Ovary (tissue), 3 donors: Measurements from ENCODE around the gene ENTR1.

ENCODE experiments used
- POLR2A ChIP-seq: fragments of 450-650 bp; IDR thresholded peaks from one replicate; pipeline ENCODE4 v1.6.1; 2017; ENCODE audit warnings: antibody characterized with exemption, mild to moderate bottlenecking, moderate library complexity
- TF ChIP-seq, protein P1 (sequence below), 3 donors: fragments of 450-650 bp in 2 of 3; fragments of 200-600 bp in 1 of 3; IDR thresholded peaks; one replicate each; pipeline versions ENCODE4 v1.5.1 to v1.8.0; 2016 to 2022; ENCODE audit warnings: antibody characterized with exemption in 3 of 3, mild to moderate bottlenecking in 1 of 3
- donor health status: DM: no; HTN: no; CAD: no.

GRCh38 chr9:136353088-136353487, 57.3 kb downstream of the ENTR1 start:
- TF ChIP-seq, protein P1, sequence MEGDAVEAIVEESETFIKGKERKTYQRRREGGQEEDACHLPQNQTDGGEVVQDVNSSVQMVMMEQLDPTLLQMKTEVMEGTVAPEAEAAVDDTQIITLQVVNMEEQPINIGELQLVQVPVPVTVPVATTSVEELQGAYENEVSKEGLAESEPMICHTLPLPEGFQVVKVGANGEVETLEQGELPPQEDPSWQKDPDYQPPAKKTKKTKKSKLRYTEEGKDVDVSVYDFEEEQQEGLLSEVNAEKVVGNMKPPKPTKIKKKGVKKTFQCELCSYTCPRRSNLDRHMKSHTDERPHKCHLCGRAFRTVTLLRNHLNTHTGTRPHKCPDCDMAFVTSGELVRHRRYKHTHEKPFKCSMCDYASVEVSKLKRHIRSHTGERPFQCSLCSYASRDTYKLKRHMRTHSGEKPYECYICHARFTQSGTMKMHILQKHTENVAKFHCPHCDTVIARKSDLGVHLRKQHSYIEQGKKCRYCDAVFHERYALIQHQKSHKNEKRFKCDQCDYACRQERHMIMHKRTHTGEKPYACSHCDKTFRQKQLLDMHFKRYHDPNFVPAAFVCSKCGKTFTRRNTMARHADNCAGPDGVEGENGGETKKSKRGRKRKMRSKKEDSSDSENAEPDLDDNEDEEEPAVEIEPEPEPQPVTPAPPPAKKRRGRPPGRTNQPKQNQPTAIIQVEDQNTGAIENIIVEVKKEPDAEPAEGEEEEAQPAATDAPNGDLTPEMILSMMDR (IDR thresholded peaks at IDR 0.05): no peak
- no peak for TF ChIP-seq POLR2A
